Stimulated activated naive CD8-positive, alpha-beta T cell treated with anti-CD3 and anti-CD28 coated beads, Interleukin-15, Interleukin-2, amounts not matched to agents 100 U/mL and 50 U/mL, for 24 hours (primary cell): ENCODE data around the gene CYP3A4.
"Not testable (repeated sequence)": the region's sequence is repeated elsewhere in the genome, so short reads cannot be mapped to it uniquely, and the experiment has no call there.

Experiments used
- ATAC-seq: fragments of 150-1000 bp; cut with Tn5 transposase; one replicate; pipeline ENCODE4 v1.10.0; 2021
- DNase-seq: peaks from one replicate; pipeline ENCODE4 v3.0.0; 2021

Gene CYP3A4

DNA sequence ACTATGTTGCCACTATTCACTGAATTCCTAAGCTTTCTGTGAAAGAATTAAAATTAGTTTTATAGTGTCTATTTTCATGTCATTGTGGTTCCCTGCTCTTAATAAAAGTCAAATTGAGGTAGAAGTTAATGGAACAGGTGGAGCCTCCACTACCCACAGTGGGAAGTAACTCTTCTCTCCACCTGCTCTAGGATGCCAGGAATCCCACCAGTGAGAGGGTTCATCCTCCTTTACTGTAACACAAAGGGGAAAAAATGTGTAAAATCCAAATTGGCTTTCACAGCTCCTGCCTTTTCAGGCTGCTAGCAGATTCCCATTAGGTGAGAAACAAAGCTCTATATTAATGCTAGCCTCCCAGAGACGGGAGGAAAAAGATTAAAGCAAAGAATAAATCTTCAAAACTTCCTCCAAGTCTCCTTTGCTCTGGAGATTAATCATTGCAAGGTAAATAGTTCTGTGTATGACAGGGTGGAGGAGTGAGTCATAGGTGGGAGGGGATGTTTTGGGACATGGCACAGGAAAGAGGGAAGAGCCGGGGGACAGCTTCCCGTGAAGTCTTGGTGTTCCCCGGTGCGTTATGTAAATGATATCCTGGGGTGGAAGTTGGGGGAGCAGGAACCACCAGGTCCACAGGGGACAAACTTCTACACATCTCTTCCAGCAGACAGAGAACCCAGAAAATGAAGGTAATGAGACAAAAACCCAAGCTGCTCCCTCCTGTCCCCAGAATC is 32.5 kb downstream of the CYP3A4 start:
- ATAC-seq, DNase-seq: not testable (repeated sequence)

DNA sequence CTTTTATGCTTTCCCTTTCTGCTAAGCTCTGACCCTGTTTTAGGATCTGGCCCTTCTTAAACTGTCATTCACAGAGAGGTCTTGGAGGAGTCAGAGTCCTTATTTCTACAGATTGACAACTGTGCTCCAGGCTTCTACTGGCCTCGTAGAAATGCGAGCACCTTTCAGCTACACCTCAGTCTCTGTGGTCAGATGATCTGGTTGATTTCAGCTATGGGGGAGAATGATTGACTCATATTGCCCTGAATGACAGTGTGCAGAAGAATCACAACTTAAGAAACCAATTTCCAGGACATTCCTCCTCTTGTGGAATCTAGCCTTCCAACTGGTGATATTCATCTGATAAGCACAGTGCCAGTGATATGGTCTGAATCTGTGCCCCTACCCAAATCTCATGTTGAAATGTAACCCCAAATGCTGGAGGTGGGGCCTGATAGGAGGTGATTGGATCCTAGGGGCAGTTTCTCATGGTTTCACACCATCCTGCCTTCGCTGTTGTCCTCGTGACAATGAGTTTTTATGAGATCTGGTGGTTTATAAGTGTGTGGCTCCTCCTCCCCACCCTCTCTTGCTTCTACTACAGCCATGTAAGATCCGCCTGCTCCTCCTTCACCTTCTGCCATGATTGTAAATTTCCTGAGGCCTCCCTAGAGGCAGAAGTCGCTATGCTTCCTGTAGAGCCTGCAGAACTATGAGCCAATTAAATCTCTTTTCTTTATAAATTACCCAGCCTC is 35.0 kb downstream of the CYP3A4 start:
- DNase-seq (no peak), ATAC-seq (peak; percentile 74)

DNA sequence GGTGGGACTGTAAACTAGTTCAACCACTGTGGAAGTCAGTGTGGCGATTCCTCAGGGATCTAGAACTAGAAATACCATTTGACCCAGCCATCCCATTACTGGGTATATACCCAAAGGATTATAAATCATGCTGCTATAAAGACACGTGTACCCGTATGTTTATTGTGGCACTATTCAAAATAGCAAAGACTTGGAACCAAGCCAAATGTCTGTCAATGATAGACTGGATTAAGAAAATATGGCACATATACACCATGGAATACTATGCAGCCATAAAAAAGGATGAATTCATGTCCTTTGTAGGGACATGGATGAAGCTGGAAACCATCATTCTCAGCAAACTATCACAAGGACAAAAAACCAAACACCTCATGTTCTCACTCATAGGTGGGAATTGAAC is 37.1 kb downstream of the CYP3A4 start:
- not testable (repeated sequence) for DNase-seq, ATAC-seq

DNA sequence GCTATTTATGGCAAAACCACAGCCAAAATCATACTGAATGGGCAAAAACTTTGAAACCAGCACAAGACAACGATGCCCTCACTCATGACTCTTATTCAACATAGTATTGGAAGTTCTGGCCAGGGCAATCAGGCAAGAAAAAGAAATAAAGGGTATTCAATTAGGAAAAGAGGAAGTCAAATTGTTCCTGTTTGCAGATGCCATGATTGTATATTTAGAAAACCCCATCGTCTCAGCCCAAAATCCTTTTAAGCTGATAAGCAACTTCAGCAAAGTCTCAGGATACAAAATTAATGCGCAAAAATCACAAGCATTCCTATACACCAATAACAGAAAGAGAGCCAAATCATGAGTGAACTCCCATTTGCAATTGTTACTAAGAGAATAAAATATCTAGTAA is 38.6 kb downstream of the CYP3A4 start:
- ATAC-seq: not testable (repeated sequence)

DNA sequence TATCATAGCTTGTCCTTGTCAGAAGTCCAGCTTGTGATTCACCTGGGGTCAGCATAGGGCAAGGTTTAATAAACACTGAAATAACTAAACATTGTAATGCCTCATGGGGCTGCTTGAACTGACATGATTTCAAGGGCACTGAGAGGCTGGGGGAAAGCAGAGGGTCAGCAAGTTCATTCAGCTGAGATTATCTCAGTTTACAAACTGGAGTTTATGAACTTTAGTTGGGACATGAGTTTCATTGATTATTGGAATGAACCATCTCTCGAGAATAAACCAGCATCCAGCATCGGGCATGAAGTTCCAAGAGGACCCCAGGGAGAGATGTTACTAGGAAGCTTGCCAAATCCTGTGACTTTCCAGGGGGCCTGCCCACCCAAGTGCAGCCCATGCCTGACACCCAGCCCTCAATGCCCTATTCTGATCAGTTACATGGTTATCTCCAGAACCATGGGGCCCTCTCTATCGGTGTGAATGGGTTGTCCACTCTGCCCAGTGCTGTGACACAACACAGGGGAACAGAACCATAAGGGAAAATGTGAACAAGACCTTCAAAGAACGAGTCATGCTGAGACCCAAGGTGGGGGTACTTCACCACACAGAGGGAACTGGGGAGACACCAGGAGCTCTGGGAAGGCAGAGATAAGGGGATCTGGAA is 41.1 kb downstream of the CYP3A4 start:
- DNase-seq: no peak
- ATAC-seq: no peak

More for the DNA sequence above, 38.6 kb downstream of the CYP3A4 start:
- not testable (repeated sequence) for DNase-seq

DNA sequence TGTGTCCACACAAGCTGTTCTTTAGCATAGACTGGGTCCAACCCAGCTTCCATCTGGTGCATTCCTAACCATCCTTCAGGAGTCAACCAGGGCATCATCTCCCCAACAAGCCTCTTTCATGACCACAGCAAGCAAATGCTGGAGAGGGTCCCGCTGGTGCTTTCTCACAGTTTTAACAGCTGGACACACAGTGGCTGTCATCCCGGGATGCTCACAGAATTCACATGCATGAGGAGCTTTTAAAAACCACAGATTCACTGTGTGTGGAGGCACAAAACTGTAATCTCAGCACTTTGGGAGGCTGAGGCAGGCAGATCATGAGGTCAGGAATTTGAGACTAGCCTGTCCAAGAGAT is 42.6 kb downstream of the CYP3A4 start:
- ATAC-seq: no peak
- no peak for DNase-seq

DNA sequence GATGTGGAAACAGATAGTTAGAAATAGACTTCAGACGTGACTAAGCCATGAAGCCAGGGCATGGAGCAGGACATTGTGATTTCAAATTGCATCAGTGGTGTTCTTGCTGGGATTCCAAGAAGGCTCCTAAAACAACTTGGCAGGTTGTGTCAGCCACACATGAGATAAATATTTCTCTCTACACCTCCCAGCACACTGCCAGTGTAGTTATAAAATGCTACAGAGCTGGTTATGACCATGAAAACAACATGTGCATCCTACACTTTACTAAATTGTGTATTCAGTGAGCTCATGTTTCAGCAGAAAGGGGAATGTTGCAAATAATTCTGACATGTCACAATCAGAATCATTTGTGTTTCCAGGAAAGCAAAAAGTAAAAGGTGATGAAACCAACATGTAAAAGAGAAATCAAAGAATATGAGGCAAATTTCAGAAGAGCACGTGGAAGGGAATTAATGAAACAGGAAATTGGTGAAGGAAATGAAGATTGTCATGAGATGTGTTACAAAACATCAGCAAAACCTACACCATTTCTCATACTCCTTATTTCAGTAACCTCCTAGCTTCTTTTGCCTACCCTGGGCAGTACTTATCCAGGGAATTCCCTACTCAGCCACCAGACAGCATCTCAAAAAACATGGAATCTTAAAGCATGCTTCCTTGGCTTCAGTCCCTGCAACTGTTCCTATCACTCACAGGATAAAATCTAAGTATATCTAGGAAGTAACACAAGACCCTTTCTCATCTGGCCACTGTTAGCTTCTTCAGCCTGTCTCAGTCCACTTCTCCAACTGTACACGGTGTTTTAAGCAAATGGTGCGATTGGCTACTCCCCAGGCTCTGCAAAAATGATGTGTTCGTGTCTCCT is 43.2 kb downstream of the CYP3A4 start:
- DNase-seq (no peak), ATAC-seq (no peak)

DNA sequence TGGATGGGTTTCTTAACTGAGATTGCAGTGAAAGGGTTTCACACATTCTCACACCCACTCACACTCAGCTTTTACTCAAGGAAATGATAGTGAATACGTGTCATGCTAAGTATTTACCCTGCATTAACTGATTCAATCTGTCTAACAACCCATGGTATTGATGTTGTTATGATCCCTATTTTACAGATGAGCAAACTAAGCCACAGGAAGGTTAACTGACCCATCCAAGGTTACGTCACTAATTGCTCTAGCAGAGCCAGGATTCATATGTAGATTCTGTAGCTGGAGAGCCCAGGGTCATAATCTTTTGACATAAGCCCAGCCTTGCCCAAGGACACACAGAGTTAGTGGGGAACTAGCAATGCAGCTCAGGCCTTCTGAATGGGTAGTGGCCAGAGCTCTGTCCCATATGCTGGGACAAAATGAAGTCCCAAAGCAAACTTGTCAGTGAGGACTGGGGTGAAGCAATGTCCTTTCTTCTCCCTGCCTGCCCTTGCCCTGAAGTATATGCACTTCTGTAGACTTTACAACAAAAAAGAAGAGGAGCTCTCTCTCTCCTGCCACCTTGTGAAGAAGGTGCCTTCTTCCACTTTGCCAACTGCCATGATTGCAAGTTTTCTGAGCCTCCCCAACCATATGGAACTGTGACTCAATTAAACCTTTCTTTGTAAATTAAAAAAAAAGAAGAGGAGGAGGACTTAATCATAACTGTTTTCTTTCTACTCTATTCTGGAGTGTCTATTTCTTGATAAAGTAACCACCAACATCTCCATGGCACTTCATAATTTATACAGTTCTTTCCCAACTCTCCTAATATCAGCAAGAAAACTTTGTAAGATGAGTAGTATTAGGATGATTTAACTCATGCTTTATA is 44.0 kb downstream of the CYP3A4 start:
- ATAC-seq (no peak), DNase-seq (no peak)

DNA sequence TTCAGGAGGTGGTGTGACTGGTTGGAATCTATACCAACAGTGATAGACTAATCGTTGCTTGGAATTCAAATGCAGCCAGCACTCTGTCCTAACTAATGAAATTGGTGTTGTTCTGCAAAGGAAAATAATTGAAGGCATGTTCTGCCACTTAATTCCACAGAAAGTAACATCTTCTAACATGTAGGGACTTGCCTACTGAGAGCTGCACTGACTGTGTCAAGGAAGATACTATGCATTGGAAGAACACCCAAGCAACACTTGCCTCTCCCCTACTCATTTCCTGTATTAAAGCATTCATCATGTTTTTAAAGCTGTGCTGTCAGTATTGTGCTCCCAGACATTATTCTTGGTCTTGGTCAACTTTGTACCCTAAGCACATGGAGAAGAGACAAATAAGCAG is 46.3 kb downstream of the CYP3A4 start:
- DNase-seq (no peak), ATAC-seq (no peak)

DNA sequence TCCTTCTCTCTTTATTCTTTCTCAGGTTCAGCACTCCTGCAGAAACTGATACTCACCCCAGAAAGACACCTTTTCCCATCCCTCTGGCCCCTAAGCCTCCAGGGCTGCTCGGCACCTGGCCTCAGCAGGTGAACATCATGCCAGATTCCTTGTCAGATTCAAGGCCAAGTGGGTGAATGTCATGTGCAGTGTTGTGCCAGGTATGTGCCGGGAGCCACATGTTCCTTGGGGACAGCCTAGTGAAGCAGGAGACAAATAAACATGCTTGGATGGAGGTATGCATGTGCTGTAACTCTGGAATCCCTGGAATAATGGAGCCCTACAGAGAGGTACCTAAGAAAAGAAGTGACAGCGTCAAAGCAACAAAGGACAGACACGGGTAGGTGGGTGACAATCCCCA is 47.3 kb downstream of the CYP3A4 start:
- not testable (repeated sequence) for ATAC-seq, DNase-seq

DNA sequence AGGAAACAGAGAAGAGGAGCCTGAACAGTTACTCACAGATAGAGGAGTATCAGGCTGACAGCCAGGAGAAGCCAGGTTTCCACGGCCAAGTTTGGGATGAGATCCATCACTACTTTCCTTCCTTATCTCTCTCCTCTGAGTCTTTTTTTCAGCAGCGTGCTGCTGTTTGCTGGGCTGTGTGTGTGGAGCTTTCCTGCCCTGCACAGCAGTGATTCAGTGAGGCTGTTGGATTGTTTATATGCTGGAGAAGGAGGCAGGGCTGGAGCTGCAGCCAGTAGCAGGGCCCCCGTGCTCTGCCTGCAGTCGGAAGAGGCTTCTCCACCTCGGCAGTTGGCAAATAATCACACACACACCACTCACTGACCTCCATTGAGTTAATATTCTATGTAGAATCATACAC is 49.0 kb downstream of the CYP3A4 start, which contains the start of gene CYP3A7:
Gene CYP3A7, minus strand, starts transcription at position 210 of the 400 bp plus-strand sequence. Its CDS starts 103 bp downstream, at position 107.
- ATAC-seq (no peak), DNase-seq (no peak)

DNA sequence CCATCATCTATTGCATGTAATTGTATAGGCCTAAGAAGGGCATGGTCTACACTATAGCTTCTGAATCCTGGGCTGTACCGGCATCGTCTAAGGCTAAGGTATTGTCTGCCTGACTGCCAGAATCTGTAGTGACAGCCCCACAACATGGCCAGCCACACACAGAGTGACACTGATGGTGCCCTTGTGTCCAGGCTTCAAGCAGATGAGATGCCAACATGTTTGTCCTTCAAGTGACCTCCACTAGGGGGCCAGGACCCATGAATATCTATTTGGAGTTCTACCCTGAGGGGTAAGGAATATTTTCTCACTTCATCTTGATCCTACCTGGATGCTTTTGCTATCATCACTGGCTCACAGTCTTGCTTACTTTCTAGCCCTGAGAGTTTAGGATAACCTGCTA is 50.5 kb downstream of the CYP3A4 start:
- ATAC-seq (no peak), DNase-seq (peak; percentile 15)

DNA sequence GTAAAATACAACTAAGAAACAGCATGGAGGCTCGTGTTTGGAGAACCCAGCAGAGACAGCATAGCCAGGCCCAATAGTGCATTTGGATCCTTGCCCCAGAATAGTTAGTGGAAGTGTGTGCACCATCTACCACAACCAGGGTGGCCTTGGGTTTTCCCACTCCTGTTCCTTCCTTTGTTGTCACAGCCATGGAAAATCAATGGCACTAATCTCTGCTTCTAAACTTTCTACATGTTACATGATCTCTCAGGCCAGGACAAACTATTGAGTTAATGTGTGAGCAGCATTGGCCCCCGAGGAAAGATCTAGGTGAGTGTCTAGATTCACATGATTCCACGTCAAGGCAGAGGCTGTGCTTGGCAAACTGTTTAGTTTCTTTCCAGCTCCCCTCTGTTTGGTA is 51.0 kb downstream of the CYP3A4 start:
- ATAC-seq (no peak), DNase-seq (no peak)

DNA sequence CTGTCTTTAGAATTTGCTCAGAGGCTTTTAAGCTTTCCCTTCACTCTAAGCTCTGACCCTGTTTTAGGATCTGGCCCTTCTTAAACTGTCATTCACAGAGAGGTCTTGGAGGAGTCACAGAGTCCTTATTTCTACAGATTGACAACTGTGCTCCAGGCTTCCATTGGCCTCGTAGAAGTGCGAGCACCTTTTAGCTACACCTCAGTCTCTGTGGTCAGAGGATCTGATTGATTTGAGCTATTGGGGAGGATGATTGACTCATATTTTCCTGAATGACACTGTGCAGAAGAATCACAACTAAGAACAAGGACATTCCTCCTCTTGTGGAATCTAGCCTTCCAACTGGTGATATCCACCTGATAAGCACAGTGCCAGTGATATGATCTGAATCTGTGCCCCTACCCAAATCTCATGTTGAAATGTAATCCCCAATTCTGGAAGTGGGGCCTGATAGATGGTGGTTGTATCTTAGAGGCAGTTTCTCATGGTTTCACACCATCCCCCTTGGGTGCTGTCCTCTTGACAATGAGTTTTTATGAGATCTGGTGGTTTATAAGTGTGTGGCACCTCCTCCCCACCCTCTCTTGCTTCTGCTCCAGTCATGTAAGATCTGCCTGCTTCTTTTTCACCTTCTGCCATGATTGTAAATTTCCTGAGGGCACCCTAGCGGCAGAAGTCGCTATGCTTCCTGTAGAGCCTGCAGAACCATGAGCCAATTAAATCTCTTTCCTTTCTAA is 52.2 kb downstream of the CYP3A4 start:
- peak; percentile 84 for ATAC-seq

DNA sequence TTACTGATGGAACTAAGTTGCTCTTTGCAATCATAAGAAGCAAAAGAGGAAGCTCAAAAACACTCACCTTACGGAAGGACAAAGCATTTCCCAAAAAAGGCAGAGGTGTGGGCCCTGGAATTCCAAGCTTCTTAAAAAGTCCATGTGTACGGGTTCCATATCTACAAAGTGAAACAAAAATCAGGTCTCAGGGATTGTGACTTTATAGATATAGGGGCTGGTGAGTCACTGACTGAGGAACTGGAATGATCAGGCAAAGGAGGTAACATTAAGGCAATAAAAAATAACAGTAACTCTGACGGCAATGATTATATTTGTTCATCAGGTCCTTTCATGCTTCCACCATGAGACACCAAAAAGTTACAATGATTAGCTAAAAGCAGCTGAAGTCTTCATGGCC is 53.0 kb downstream of the CYP3A4 start:
- no peak for ATAC-seq
- DNase-seq: no peak

More for the DNA sequence above, 52.2 kb downstream of the CYP3A4 start:
- no peak for DNase-seq

DNA sequence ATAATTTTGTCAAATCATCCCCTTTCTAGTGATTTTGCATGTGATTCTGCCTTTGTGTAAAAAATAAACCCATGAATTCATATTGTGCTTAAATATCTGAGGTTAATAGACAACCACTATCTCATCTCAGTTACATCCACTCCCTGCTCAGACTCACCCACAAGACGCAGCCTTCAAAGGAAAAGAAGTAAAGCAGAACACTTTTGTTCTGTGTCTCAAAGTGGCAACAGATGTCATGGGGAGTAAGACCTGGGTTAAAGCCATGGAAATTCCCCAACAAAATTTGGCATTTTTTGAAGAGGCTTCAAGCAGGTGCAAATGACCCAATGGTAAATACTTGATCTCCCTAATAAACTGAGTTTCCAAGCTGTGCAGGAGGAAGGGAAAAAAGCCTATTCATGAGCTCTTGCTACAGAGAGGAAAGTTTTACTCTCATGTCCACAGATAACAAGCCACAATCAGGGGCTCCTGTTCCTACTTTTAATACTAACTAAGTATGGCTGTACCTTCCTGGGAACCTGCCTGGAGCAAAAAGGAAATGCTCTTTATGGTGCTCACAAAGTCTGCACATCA is 53.7 kb downstream of the CYP3A4 start:
- ATAC-seq: no peak
- DNase-seq: no peak

DNA sequence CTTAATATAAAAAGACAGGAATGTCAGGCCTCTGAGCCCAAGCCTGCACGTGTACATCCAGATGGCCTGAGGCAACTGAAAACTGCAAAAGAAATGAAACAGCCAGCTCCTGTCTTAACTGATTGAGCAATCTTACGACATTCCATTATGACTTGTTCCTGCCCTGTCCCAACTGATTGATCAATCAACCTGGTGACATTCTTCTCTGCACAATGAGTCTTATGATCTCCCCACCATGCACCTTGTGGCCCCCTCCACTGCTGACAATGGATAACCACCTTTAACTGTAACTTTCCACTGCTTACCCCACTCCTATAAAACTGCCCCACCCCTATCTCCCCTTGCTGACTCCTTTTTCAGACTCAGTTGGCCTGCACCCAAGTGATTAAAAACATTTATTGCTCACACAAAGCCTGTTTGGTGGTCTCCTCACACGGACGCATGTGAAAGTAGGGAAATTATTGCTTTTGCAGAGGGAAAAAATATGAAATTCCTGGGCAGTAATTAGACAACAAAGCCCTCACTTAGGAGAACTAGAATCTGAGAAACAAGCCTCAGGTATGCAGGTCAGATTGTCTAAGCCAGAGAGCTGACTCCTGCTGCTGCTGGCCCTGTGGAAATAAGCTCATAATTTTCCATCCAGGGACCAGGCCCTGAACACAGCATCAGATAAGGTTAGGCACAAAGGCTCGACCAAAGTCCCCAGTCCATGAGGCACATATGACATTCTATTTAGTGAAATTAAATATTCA is 54.3 kb downstream of the CYP3A4 start:
- DNase-seq (no peak), ATAC-seq (no peak)

DNA sequence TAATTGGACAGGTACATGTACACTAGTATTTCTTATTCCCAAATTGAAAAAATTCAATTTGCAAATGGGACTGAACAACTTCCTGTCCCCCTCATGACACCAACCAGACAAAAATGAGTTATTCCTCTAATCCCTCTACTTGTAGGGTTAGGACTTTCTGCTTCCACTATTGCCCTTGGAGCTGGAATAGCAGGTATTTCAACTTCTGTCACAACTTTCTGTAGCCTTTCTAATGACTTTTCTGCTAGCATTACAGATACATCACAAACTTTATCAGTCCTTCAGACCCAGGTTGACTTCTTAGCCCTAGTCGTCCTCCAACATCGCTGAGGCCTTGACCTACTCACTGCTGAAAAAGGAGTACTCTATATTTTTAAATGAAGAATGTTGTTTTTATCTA is 55.4 kb downstream of the CYP3A4 start:
- DNase-seq: no peak
- ATAC-seq: no peak

DNA sequence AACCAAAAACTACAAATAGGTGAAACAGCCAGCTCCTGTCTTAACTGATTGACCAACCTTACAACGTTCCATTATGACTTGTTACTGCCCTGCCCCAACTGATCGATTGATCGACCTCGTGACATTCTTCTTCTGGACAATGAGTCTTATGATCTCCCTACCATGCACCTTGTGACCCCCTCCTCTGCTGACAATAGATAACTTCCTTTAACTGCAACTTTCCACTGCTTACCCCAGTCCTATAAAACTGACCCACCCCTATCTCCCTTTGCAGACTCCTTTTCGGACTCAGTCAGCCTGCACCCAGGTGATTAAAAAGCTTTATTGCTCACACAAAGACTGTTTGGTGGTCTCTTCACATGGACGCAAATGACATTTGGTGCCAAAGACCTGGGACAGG is 60.8 kb downstream of the CYP3A4 start:
- ATAC-seq, DNase-seq: not testable (repeated sequence)
